ENCODE measurements around the gene NUDT8.

- TF ChIP-seq, protein P1, sequence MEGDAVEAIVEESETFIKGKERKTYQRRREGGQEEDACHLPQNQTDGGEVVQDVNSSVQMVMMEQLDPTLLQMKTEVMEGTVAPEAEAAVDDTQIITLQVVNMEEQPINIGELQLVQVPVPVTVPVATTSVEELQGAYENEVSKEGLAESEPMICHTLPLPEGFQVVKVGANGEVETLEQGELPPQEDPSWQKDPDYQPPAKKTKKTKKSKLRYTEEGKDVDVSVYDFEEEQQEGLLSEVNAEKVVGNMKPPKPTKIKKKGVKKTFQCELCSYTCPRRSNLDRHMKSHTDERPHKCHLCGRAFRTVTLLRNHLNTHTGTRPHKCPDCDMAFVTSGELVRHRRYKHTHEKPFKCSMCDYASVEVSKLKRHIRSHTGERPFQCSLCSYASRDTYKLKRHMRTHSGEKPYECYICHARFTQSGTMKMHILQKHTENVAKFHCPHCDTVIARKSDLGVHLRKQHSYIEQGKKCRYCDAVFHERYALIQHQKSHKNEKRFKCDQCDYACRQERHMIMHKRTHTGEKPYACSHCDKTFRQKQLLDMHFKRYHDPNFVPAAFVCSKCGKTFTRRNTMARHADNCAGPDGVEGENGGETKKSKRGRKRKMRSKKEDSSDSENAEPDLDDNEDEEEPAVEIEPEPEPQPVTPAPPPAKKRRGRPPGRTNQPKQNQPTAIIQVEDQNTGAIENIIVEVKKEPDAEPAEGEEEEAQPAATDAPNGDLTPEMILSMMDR (conservative IDR thresholded peaks at IDR 0.05), result no peak
- TF ChIP-seq ZFX (IDR thresholded peaks at IDR 0.05), result no peak
These were observed 5.4 kb upstream of the NUDT8 start for GRCh38 chr11:67635231-67635521.

All from C4-2B (cell line).